Panc1 (cell line): ENCODE data around the gene PAGR1. TPM values are rescaled to one million over a fixed set of nuclear protein-coding genes. Genes with fewer than 3 reads are reported as not detected.

Experiments used
- ATAC-seq: fragments of 200-7000 bp; cut with Tn5 transposase; 2 replicates; pipeline ENCODE4 v1.9.1; 2020; ENCODE audit warnings: mild to moderate bottlenecking, moderate library complexity
- BruUV-seq: library from RNA; stranded (reverse); fragments of 400-500 nt; replicated peaks from 2 replicates; lab custom pipeline; 2021; lab: Mats Ljungman, UMichigan
- CTCF ChIA-PET: fragments of 300-600 bp; sonication (Branson Sonifier 250); formaldehyde crosslinking; loops from one replicate; lab custom pipeline; 2022; ENCODE audit warnings: antibody characterized with exemption; lab: Charles Lee
- POLR2A ChIA-PET: fragments of 300-600 bp; sonication (Branson Sonifier 250); formaldehyde crosslinking; loops from one replicate; lab custom pipeline; 2022; ENCODE audit warnings: antibody characterized with exemption; lab: Charles Lee
- DNase-seq: peaks from one replicate; pipeline ENCODE4 v3.0.0-alpha.2; 2010; ENCODE audit warnings: low read depth, low spot score
- H3K27ac ChIP-seq: 2 replicates; pipeline ENCODE4 v1.5.1; 2011; ENCODE audit warnings: mild to moderate bottlenecking, low read length, inconsistent platforms
- H3K27me3 ChIP-seq: fragments of 200-500 bp; sonication (Bioruptor generic); 2 replicates; pipeline ENCODE4 v1.6.0; 2014; ENCODE audit warnings: low read length, inconsistent platforms; ENCODE audit not compliant: control insufficient read depth, insufficient read depth
- H3K36me3 ChIP-seq: fragments of 200-500 bp; sonication (Bioruptor generic); 2 replicates; pipeline ENCODE4 v1.5.1; 2014; ENCODE audit warnings: inconsistent platforms, mild to moderate bottlenecking, low read length, moderate library complexity; ENCODE audit not compliant: control insufficient read depth, insufficient read depth
- H3K4me1 ChIP-seq: 2 replicates; pipeline ENCODE4 v1.5.1; 2011; ENCODE audit warnings: inconsistent platforms, mild to moderate bottlenecking, low read length, moderate library complexity; ENCODE audit not compliant: control insufficient read depth, insufficient read depth
- H3K4me3 ChIP-seq, 2 experiments: 2 replicates each; pipeline ENCODE4 v1.5.1; 2011 to 2012; ENCODE audit warnings: low read depth in 2 of 2, low read length in 2 of 2, mild to moderate bottlenecking in 2 of 2, inconsistent platforms in 1 of 2, moderate library complexity in 1 of 2
- H3K9me3 ChIP-seq: fragments of 200-500 bp; sonication (Bioruptor generic); 2 replicates; pipeline ENCODE4 v1.5.1; 2014; ENCODE audit warnings: low read depth, mild to moderate bottlenecking, inconsistent platforms, low read length, moderate library complexity; ENCODE audit not compliant: control insufficient read depth, insufficient read depth
- POLR2AphosphoS5 ChIP-seq: IDR thresholded peaks from 2 replicates; pipeline ENCODE4 v1.6.1; 2012; ENCODE audit warnings: mild to moderate bottlenecking, low read depth, low read length, moderate library complexity
- SIN3A ChIP-seq: IDR thresholded peaks from 2 replicates; pipeline ENCODE4 v1.6.1; 2012; ENCODE audit warnings: low read depth, mild to moderate bottlenecking, low read length, moderate library complexity, borderline replicate concordance; ENCODE audit not compliant: insufficient read depth
- TCF7L2 ChIP-seq: IDR thresholded peaks from 2 replicates; pipeline ENCODE4 v1.6.1; 2011; ENCODE audit warnings: mild to moderate bottlenecking, low read depth, low read length, inconsistent platforms
- in situ Hi-C: cut with HindIII; loops from 2 replicates; pipeline ENCODE4 v1.10.0; 2016; ENCODE audit warnings: low sequenced_read_pairs, low pct_unique_long_range_greater_than_20kb
- intact Hi-C: fragments of 100-400 bp; cut with micrococcal nuclease; formaldehyde crosslinking; loops from one replicate; pipeline ENCODE4 v1.10.0; 2022; ENCODE audit not compliant: unreplicated experiment
- total RNA-seq: library from RNA; stranded (reverse); gene quantifications from one replicate; pipeline ENCODE4 v1.2.1, GENCODE V29; 2021; ENCODE audit not compliant: unreplicated experiment
- TF ChIP-seq, protein P1 (sequence below), 2 experiments: IDR thresholded peaks; 2 replicates each; pipeline ENCODE4 v1.6.1; 2011 to 2012; ENCODE audit warnings: low read depth in 2 of 2, control low read depth in 1 of 2, low read length in 1 of 2, mild to moderate bottlenecking in 1 of 2, moderate library complexity in 1 of 2; ENCODE audit not compliant: insufficient read depth in 1 of 2
- TF ChIP-seq, protein P2 (sequence below): fragments of 450-650 bp; IDR thresholded peaks from 2 replicates; pipeline ENCODE4 v1.5.1; 2017; ENCODE audit warnings: mild to moderate bottlenecking

The PAGR1 gene
- total RNA-seq, 1 experiment from 2014 or later, result 42.5 TPM

DNA sequence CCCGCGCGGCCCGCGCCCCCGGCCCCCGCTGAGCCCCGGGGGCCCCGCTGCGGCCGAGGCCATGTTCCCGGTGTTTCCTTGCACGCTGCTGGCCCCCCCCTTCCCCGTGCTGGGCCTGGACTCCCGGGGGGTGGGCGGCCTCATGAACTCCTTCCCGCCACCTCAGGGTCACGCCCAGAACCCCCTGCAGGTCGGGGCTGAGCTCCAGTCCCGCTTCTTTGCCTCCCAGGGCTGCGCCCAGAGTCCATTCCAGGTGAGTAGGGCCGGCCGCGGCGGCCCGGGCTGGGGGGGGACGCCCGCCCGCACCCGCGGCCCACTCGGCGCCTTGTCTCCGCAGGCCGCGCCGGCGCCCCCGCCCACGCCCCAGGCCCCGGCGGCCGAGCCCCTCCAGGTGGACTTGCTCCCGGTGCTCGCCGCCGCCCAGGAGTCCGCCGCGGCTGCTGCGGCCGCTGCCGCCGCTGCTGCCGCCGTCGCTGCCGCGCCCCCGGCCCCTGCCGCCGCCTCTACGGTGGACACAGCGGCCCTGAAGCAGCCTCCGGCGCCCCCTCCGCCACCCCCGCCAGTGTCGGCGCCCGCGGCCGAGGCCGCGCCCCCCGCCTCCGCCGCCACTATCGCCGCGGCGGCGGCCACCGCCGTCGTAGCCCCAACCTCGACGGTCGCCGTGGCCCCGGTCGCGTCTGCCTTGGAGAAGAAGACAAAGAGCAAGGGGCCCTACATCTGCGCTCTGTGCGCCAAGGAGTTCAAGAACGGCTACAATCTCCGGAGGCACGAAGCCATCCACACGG lies 9.1 kb upstream of the PAGR1 start:
- ChIA-PET POLR2A (interaction anchor here (0.5 to 1.3 kb wide), 3 partner anchors 17 to 966 kb away, joined by 3 to 9 read pairs (median 5); no protein-coding TSS in a partner anchor), CTCF (interaction anchor here (0.5 kb wide), 1 partner anchor 112 kb away, joined by 6 read pairs; no protein-coding TSS in a partner anchor)
- H3K4me3 ChIP-seq, result peak overlapping the region; percentile 83 to 89
- H3K27me3 ChIP-seq, result no peaks in the 10 kb centered on the region
- H3K9me3 ChIP-seq, result no peaks in the 10 kb centered on the region
- peak overlapping the region; percentile 83 for H3K27ac ChIP-seq
- in situ Hi-C loops (no loop called here), intact Hi-C loops (no loop called here)
- H3K4me1 ChIP-seq, result peaks cover 33% of the 10 kb centered on the region
- TF ChIP-seq, protein P1, sequence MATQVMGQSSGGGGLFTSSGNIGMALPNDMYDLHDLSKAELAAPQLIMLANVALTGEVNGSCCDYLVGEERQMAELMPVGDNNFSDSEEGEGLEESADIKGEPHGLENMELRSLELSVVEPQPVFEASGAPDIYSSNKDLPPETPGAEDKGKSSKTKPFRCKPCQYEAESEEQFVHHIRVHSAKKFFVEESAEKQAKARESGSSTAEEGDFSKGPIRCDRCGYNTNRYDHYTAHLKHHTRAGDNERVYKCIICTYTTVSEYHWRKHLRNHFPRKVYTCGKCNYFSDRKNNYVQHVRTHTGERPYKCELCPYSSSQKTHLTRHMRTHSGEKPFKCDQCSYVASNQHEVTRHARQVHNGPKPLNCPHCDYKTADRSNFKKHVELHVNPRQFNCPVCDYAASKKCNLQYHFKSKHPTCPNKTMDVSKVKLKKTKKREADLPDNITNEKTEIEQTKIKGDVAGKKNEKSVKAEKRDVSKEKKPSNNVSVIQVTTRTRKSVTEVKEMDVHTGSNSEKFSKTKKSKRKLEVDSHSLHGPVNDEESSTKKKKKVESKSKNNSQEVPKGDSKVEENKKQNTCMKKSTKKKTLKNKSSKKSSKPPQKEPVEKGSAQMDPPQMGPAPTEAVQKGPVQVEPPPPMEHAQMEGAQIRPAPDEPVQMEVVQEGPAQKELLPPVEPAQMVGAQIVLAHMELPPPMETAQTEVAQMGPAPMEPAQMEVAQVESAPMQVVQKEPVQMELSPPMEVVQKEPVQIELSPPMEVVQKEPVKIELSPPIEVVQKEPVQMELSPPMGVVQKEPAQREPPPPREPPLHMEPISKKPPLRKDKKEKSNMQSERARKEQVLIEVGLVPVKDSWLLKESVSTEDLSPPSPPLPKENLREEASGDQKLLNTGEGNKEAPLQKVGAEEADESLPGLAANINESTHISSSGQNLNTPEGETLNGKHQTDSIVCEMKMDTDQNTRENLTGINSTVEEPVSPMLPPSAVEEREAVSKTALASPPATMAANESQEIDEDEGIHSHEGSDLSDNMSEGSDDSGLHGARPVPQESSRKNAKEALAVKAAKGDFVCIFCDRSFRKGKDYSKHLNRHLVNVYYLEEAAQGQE (IDR thresholded peaks at IDR 0.05; ENCODE audit: insufficient read depth in 1 of 2, low read depth in 2 of 2, low read length in 1 of 2), result 0 out of 4 replicates have a peak, but pooled peaks of 1 of the 2 experiments have one; percentile 16
- TF ChIP-seq SIN3A (no peak), POLR2AphosphoS5 (peak; percentile 79)
- BruUV-seq, result no TSS peak
- H3K36me3 ChIP-seq, result peaks cover 11% of the 10 kb centered on the region; the same call in 1 of the 2 replicates
- ATAC-seq (peak; percentile 40), DNase-seq (no peak)

DNA sequence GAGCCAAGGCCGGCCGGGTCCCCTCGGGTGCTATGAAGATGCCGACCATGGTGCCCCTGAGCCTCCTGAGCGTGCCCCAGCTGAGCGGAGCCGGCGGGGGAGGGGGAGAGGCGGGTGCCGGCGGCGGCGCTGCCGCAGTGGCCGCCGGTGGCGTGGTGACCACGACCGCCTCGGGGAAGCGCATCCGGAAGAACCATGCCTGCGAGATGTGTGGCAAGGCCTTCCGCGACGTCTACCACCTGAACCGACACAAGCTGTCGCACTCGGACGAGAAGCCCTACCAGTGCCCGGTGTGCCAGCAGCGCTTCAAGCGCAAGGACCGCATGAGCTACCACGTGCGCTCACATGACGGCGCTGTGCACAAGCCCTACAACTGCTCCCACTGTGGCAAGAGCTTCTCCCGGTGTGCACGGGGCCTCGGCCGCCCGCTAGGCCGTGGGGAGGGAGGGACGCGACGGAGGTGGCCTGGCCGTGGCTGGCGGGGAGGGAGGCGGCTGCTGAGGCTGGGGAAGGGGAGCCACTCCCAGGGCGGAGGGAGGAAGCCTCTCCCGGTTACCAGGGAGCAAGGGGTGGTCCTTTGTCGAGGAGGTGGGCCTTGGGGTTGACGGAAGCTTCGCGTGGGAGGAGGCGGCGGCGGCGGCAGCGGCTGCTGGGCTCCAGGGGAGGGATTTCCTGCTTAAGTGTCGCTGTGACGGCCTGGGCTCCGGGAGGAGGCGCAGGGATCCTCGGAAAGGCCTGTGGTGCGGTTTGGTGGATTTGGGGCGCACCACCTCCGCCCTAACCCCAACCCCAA lies 8.3 kb upstream of the PAGR1 start:
- POLR2A ChIA-PET, result interaction anchor here (0.5 to 1.3 kb wide), 3 partner anchors 18 to 967 kb away, joined by 3 to 5 read pairs (median 5); no protein-coding TSS in a partner anchor
- CTCF ChIA-PET, result interaction anchor here (0.5 to 1.4 kb wide), 5 partner anchors 8 to 178 kb away, joined by 3 to 6 read pairs (median 4); partner anchors contain the start of genes MVP and PAGR1
- peak; percentile 5 for ATAC-seq
- H3K27ac ChIP-seq, result peak overlapping the region; percentile 83
- peak overlapping the region; percentile 83 to 89 for H3K4me3 ChIP-seq
- H3K36me3 ChIP-seq, result peaks cover 11% of the 10 kb centered on the region; the same call in 1 of the 2 replicates
- intact Hi-C loops, result no loop called here
- in situ Hi-C loops, result no loop called here
- peaks cover 33% of the 10 kb centered on the region for H3K4me1 ChIP-seq
- TF ChIP-seq SIN3A (peak; percentile 84; the same call in 1 of the 2 replicates), TCF7L2 (no peak), POLR2AphosphoS5 (peak; percentile 69)
- TF ChIP-seq, protein P2, sequence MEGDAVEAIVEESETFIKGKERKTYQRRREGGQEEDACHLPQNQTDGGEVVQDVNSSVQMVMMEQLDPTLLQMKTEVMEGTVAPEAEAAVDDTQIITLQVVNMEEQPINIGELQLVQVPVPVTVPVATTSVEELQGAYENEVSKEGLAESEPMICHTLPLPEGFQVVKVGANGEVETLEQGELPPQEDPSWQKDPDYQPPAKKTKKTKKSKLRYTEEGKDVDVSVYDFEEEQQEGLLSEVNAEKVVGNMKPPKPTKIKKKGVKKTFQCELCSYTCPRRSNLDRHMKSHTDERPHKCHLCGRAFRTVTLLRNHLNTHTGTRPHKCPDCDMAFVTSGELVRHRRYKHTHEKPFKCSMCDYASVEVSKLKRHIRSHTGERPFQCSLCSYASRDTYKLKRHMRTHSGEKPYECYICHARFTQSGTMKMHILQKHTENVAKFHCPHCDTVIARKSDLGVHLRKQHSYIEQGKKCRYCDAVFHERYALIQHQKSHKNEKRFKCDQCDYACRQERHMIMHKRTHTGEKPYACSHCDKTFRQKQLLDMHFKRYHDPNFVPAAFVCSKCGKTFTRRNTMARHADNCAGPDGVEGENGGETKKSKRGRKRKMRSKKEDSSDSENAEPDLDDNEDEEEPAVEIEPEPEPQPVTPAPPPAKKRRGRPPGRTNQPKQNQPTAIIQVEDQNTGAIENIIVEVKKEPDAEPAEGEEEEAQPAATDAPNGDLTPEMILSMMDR, result peak; percentile 42
- H3K27me3 ChIP-seq, result no peaks in the 10 kb centered on the region
- no peaks in the 10 kb centered on the region for H3K9me3 ChIP-seq
- BruUV-seq, result TSS peak; percentile 59
- no peak for DNase-seq
